SK-N-SH treated with all-trans-retinoic acid at 6 μM for 48 hours (cell line): Measurements from ENCODE around the gene B3GNT7.

Experiments used
- CREB5 ChIP-seq: fragments of 250-450 bp; sonication (Bioruptor Pico); IDR thresholded peaks from 2 replicates; pipeline ENCODE4 v1.5.1; 2020; ENCODE audit warnings: low read depth, mild to moderate bottlenecking, moderate library complexity
- PATZ1 ChIP-seq: fragments of 250-450 bp; sonication (Bioruptor Pico); IDR thresholded peaks from 2 replicates; pipeline ENCODE4 v1.8.0; 2020; ENCODE audit warnings: mild to moderate bottlenecking, moderate library complexity, borderline replicate concordance
- TCF4 ChIP-seq: fragments of 250-450 bp; sonication (Bioruptor Pico); IDR thresholded peaks from 2 replicates; pipeline ENCODE4 v1.8.0; 2021; ENCODE audit warnings: mild to moderate bottlenecking, moderate library complexity, borderline replicate concordance
- ZFP3 ChIP-seq: fragments of 250-450 bp; sonication (Bioruptor Pico); IDR thresholded peaks from 2 replicates; pipeline ENCODE4 v1.5.0; 2020; ENCODE audit warnings: mild to moderate bottlenecking, moderate library complexity

- no peak for TF ChIP-seq ZFP3 (CRISPR knock-in tag)
- no peak for TF ChIP-seq PATZ1 (CRISPR knock-in tag)
- no peak for TF ChIP-seq CREB5 (CRISPR knock-in tag)
- no peak for TF ChIP-seq TCF4
Measured at GRCh38 chr2:231388725-231389346, 6.7 kb upstream of the B3GNT7 start.
